ENCODE measurements around the gene GFRA1.

- no peak for TF ChIP-seq CTCF (IDR thresholded peaks at IDR 0.05; ENCODE audit: insufficient read depth, low read length, poor library complexity, severe bottlenecking)
- TF ChIP-seq EZH2phosphoT487 (conservative IDR thresholded peaks at IDR 0.05; ENCODE audit: low read length), result no peak
These were observed 33.8 kb upstream of the GFRA1 start for GRCh38 chr10:116306847-116307246.
